Thoracic aorta (tissue), 2 donors: ENCODE results near the gene ZNF652. TPM values are rescaled to one million over a fixed set of nuclear protein-coding genes. Genes with fewer than 3 reads are reported as not detected.

Source experiments
- ATAC-seq: fragments of 150-250 bp; one replicate; pipeline ENCODE4 v1.8.0; 2017; ENCODE audit warnings: low read depth; ENCODE audit not compliant: insufficient number of reproducible peaks, low FRiP score
- DNase-seq: peaks from one replicate; pipeline ENCODE4 v3.0.0-alpha.2; 2020; ENCODE audit warnings: low spot score
- H3K27ac ChIP-seq, 2 donors: fragments of 200-600 bp; sonication (generic); 1 replicate in 1 of 2; 2 replicates in 1 of 2; pipeline ENCODE4 v1.5.1; 2016; ENCODE audit warnings: mild to moderate bottlenecking in 2 of 2, moderate library complexity in 2 of 2
- H3K27me3 ChIP-seq: fragments of 200-600 bp; sonication (generic); replicated peaks from 2 replicates; pipeline ENCODE4 v1.6.0; 2016; ENCODE audit warnings: mild to moderate bottlenecking; ENCODE audit not compliant: insufficient read depth
- H3K36me3 ChIP-seq: fragments of 200-600 bp; sonication (generic); one replicate; pipeline ENCODE4 v1.5.1; 2016
- H3K4me1 ChIP-seq, 2 donors: fragments of 200-600 bp; sonication (generic); 1 replicate in 1 of 2; 2 replicates in 1 of 2; pipeline versions ENCODE4 v1.5.1 to v1.6.0; 2016; ENCODE audit warnings: low read depth in 2 of 2, mild to moderate bottlenecking in 1 of 2; ENCODE audit not compliant: control insufficient read depth in 1 of 2
- H3K4me3 ChIP-seq: fragments of 200-600 bp; sonication (generic); 2 replicates; pipeline ENCODE4 v1.5.1; 2016; ENCODE audit warnings: mild to moderate bottlenecking
- H3K9me3 ChIP-seq: fragments of 200-600 bp; sonication (generic); 2 replicates; pipeline ENCODE4 v1.5.1; 2016
- CTCF ChIP-seq: fragments of 200-600 bp; sonication (generic); IDR thresholded peaks from one replicate; pipeline ENCODE4 v1.5.1; 2019; ENCODE audit warnings: antibody characterized with exemption
- total RNA-seq, 2 donors: library from RNA; depleted of rRNA; stranded (reverse); fragments of >200 nt; gene quantifications; one replicate each; pipeline versions ENCODE4 v1.1.0 to v1.2.3, GENCODE V29; 2016

The ZNF652 gene
- total RNA-seq, 2 donors from 2014 or later = 36.1 to 40.0 TPM

DNA sequence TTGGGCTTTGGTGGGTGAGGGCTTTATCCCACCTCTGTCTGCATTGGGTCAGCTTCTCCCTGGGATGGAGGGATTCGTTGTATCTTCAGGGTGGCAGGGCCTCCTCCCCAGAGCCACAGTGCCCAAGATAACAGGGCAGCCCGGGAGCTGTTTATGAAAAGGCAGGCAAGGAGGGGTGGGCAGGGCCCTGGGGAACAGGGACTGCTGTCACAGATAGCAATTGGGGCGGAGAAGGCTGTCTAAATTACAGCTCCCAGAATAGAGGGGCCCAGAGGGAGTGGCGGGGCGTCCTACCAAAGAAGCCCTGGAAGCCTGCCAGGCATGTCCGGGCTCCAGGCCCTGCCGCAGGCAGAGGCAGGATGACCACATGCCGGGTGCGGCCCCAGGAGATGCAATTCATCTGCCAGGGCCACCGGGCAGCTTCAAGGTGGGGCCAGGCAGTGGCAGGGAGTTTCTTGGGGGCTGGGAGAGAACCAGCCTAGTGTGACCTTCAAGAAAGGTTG, 112.7 kb downstream of the ZNF652 start:
- Histone ChIP-seq H3K27ac (no peak overlapping the region), H3K4me1 (peaks cover 0 to 6% of the 10 kb centered on the region in 2 donors), H3K36me3 (no peaks in the 10 kb centered on the region), H3K9me3 (no peaks in the 10 kb centered on the region), H3K4me3 (no peak overlapping the region), H3K27me3 (no peaks in the 10 kb centered on the region)
- ATAC-seq (no peak), DNase-seq (no peak)
- no peak for TF ChIP-seq CTCF

DNA sequence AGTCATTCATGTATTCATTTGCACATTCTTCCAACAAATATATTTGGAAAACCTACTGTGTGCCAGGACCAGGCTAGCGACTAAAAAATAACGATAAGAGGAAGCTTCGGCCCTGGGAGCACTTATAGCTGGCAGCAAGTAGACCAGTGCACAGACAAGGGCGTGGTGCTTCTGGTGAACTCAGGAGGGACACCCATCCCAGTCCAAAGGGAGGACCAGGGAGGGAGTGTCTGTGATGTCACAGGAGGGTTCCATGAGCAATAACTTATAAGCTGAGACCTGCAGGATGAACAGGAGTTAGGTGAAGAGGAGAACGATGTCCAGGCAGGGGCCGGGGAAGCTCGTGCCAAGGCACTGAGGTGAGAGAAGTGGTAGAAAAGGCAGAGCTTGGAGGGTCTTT, 114.1 kb downstream of the ZNF652 start:
- no peak overlapping the region for H3K27ac ChIP-seq
- H3K9me3 ChIP-seq = no peaks in the 10 kb centered on the region
- no peak for TF ChIP-seq CTCF
- DNase-seq (no peak), ATAC-seq (no peak)
- H3K27me3 ChIP-seq = no peaks in the 10 kb centered on the region
- H3K4me3 ChIP-seq = no peak overlapping the region
- H3K36me3 ChIP-seq = no peaks in the 10 kb centered on the region
- H3K4me1 ChIP-seq = peaks cover 0 to 6% of the 10 kb centered on the region in 2 donors

DNA sequence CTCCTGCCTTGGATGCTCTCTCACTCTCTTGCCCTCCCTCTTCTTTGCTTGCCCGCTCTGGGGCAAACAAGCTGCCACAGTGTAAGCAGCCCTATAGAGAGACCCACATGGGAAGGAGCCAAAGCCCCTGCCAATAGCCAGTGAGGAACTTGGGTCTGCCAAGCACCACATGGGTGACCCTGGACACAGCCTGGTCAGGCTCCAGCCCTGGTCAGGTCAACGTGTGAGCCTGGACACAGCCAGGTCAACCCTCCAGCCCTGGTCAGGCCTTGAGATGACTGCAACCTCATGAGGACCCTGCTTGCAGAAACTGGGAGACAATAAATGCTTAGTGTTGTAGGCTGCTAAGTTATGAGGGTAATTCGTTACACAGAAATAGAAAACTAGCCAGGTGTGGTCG, 117.2 kb downstream of the ZNF652 start:
- ATAC-seq = no peak
- no peak overlapping the region for H3K4me3 ChIP-seq
- H3K9me3 ChIP-seq = no peaks in the 10 kb centered on the region
- H3K27me3 ChIP-seq = no peaks in the 10 kb centered on the region
- H3K27ac ChIP-seq = no peak overlapping the region
- TF ChIP-seq CTCF = no peak
- no peak for DNase-seq
- H3K36me3 ChIP-seq = no peaks in the 10 kb centered on the region
- peaks cover 0 to 6% of the 10 kb centered on the region in 2 donors for H3K4me1 ChIP-seq

Other genes with a start within 250 kb of the ZNF652 start
- gene B4GALNT2, start 229.5 kb downstream of the ZNF652 start, total RNA-seq = not detected
- gene GNGT2, start 151.7 kb downstream of the ZNF652 start, total RNA-seq = 1 to 10 TPM in 1 of 2 donors, not detected in 1; 3.1 TPM
- gene ABI3, start 151.5 kb downstream of the ZNF652 start, total RNA-seq = 10 to 100 TPM in 1 of 2 donors, 1 to 10 TPM in 1; 8.9 to 10.8 TPM
- gene PHOSPHO1, start 131.5 kb downstream of the ZNF652 start, total RNA-seq = under 1 TPM in 1 of 2 donors, not detected in 1; 0.95 TPM
- gene PHB1, start 52.6 kb upstream of the ZNF652 start, total RNA-seq = 10 to 100 TPM; 34.4 to 55.6 TPM
- 10 to 100 TPM; 13.9 to 22.5 TPM for gene NGFR, start 133.0 kb upstream of the ZNF652 start, total RNA-seq
- 100 to 1,000 TPM in 1 of 2 donors, 10 to 100 TPM in 1; 61.7 to 131 TPM for gene NXPH3, start 213.6 kb upstream of the ZNF652 start, total RNA-seq